Measurements from ENCODE around the gene DIDO1.

The DIDO1 gene

GRCh38 chr20:62968378-62969178 is 42.3 kb upstream of the DIDO1 start:
- no peak for TF ChIP-seq TAF1 (IDR thresholded peaks at IDR 0.05; ENCODE audit: borderline replicate concordance, insufficient read depth, low read length)
- no peak for TF ChIP-seq POLR2AphosphoS5 (IDR thresholded peaks at IDR 0.05; ENCODE audit: low read depth, low read length)
- no peak for TF ChIP-seq FOXP2 (optimal IDR thresholded peaks at IDR 0.05; ENCODE audit: borderline replicate concordance, extremely low read depth, extremely low read length, insufficient read depth)
- TF ChIP-seq SIN3A (IDR thresholded peaks at IDR 0.05; ENCODE audit: borderline replicate concordance, insufficient read depth, low read length): no peak
- TF ChIP-seq, protein P1, sequence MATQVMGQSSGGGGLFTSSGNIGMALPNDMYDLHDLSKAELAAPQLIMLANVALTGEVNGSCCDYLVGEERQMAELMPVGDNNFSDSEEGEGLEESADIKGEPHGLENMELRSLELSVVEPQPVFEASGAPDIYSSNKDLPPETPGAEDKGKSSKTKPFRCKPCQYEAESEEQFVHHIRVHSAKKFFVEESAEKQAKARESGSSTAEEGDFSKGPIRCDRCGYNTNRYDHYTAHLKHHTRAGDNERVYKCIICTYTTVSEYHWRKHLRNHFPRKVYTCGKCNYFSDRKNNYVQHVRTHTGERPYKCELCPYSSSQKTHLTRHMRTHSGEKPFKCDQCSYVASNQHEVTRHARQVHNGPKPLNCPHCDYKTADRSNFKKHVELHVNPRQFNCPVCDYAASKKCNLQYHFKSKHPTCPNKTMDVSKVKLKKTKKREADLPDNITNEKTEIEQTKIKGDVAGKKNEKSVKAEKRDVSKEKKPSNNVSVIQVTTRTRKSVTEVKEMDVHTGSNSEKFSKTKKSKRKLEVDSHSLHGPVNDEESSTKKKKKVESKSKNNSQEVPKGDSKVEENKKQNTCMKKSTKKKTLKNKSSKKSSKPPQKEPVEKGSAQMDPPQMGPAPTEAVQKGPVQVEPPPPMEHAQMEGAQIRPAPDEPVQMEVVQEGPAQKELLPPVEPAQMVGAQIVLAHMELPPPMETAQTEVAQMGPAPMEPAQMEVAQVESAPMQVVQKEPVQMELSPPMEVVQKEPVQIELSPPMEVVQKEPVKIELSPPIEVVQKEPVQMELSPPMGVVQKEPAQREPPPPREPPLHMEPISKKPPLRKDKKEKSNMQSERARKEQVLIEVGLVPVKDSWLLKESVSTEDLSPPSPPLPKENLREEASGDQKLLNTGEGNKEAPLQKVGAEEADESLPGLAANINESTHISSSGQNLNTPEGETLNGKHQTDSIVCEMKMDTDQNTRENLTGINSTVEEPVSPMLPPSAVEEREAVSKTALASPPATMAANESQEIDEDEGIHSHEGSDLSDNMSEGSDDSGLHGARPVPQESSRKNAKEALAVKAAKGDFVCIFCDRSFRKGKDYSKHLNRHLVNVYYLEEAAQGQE (IDR thresholded peaks at IDR 0.05; ENCODE audit: insufficient read depth in 1 of 2, low read depth in 2 of 2, low read length in 2 of 2): no peak

DNA sequence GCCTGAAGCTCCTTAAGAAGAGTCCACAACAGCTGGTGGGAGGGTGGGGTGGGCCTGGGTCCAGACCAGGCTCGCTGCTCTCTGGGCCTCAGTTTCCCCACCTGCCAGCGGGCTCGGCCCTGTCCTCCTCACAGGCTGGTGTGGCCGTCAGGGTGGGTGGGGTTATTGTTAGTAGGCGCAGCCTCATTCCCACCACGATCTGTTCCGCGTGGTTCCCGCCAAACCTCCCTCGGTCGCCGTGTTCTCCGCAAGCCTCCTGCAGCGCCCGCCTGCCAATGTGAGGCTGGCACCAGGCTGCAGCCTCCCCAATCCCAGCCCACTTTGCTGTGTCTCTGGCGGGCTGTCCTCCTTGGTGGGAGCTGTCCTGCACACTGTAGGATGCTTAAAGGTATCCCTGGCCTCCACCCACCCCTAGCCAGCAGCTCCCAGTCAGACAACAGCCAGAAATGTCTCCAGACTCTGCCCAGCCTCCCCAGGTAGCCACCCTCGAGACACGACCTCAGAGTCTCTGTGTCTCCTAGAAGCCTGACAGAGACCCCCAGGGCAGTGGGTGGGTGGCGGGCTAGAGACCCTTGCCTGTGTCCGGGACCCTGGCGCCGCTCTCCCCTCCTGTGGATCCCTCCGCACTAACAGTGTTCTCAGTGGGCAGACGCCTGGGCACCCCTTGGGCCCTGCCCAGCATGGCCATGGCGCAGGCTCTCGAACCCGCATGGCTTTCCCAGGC is 41.5 kb upstream of the DIDO1 start:
- TF ChIP-seq SIN3A (IDR thresholded peaks at IDR 0.05; ENCODE audit: borderline replicate concordance, insufficient read depth, low read length): no peak
- TF ChIP-seq POLR2AphosphoS5 (IDR thresholded peaks at IDR 0.05; ENCODE audit: low read depth, low read length): no peak
- TF ChIP-seq TAF1 (IDR thresholded peaks at IDR 0.05; ENCODE audit: borderline replicate concordance, insufficient read depth, low read length): no peak
- TF ChIP-seq FOXP2 (optimal IDR thresholded peaks at IDR 0.05; ENCODE audit: borderline replicate concordance, extremely low read depth, extremely low read length, insufficient read depth): no peak
- TF ChIP-seq, protein P1 (IDR thresholded peaks at IDR 0.05; ENCODE audit: insufficient read depth in 1 of 2, low read depth in 2 of 2, low read length in 2 of 2): no peak

- TF ChIP-seq TAF1 (IDR thresholded peaks at IDR 0.05; ENCODE audit: borderline replicate concordance, insufficient read depth, low read length) (no peak), FOXP2 (optimal IDR thresholded peaks at IDR 0.05; ENCODE audit: borderline replicate concordance, extremely low read depth, extremely low read length, insufficient read depth) (no peak), POLR2AphosphoS5 (IDR thresholded peaks at IDR 0.05; ENCODE audit: low read depth, low read length) (no peak), SIN3A (IDR thresholded peaks at IDR 0.05; ENCODE audit: borderline replicate concordance, insufficient read depth, low read length) (no peak)
- TF ChIP-seq, protein P1 (IDR thresholded peaks at IDR 0.05; ENCODE audit: insufficient read depth in 1 of 2, low read depth in 2 of 2, low read length in 2 of 2): no peak
Observed at GRCh38 chr20:62967149-62967501, 40.8 kb upstream of the DIDO1 start.

- TF ChIP-seq TAF1 (IDR thresholded peaks at IDR 0.05; ENCODE audit: borderline replicate concordance, insufficient read depth, low read length) (no peak), POLR2AphosphoS5 (IDR thresholded peaks at IDR 0.05; ENCODE audit: low read depth, low read length) (no peak), SIN3A (IDR thresholded peaks at IDR 0.05; ENCODE audit: borderline replicate concordance, insufficient read depth, low read length) (no peak), FOXP2 (optimal IDR thresholded peaks at IDR 0.05; ENCODE audit: borderline replicate concordance, extremely low read depth, extremely low read length, insufficient read depth) (no peak)
- TF ChIP-seq, protein P1 (IDR thresholded peaks at IDR 0.05; ENCODE audit: insufficient read depth in 1 of 2, low read depth in 2 of 2, low read length in 2 of 2): no peak
Observed at GRCh38 chr20:62966212-62967148, 40.2 kb upstream of the DIDO1 start.
